HFF-Myc (cell line): Measurements from ENCODE around the gene ANO3.

Source experiments
- DNase-seq: peaks from one replicate; pipeline ENCODE4 v3.0.0-alpha.2; 2011; ENCODE audit warnings: low read depth; ENCODE audit errors: extremely low read depth
- H3K4me3 ChIP-seq: replicated peaks from 2 replicates; pipeline ENCODE4 v1.5.1; 2011; ENCODE audit warnings: low read depth, mild to moderate bottlenecking, control low read depth, low read length
- TF ChIP-seq, protein P1 (sequence below): IDR thresholded peaks from 2 replicates; pipeline ENCODE4 v1.5.1; 2012; ENCODE audit warnings: mild to moderate bottlenecking, low read depth, low read length, control low read depth; ENCODE audit errors: missing control alignments

ANO3 gene

DNA sequence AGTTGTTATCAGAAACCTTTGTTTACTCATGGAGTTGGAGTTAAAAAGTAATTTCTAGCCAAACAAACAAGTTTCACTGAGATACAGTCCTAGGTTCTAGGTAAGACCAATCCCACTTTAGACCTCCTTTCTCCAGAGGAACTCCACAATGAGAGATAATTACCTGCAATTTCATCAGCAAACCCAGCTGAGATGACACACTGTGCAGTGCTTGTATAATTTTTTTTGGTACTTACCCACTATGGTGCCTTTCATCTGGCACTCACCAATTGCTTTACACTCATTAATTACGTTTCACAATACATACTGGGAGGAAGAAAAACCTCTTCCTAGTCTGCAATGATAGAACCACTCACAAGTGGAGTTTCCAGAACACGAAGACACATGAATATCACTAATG is 242.0 kb downstream of the ANO3 start:
- no peak for DNase-seq
- TF ChIP-seq, protein P1, sequence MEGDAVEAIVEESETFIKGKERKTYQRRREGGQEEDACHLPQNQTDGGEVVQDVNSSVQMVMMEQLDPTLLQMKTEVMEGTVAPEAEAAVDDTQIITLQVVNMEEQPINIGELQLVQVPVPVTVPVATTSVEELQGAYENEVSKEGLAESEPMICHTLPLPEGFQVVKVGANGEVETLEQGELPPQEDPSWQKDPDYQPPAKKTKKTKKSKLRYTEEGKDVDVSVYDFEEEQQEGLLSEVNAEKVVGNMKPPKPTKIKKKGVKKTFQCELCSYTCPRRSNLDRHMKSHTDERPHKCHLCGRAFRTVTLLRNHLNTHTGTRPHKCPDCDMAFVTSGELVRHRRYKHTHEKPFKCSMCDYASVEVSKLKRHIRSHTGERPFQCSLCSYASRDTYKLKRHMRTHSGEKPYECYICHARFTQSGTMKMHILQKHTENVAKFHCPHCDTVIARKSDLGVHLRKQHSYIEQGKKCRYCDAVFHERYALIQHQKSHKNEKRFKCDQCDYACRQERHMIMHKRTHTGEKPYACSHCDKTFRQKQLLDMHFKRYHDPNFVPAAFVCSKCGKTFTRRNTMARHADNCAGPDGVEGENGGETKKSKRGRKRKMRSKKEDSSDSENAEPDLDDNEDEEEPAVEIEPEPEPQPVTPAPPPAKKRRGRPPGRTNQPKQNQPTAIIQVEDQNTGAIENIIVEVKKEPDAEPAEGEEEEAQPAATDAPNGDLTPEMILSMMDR: no peak
- H3K4me3 ChIP-seq: no peak overlapping the region

DNA sequence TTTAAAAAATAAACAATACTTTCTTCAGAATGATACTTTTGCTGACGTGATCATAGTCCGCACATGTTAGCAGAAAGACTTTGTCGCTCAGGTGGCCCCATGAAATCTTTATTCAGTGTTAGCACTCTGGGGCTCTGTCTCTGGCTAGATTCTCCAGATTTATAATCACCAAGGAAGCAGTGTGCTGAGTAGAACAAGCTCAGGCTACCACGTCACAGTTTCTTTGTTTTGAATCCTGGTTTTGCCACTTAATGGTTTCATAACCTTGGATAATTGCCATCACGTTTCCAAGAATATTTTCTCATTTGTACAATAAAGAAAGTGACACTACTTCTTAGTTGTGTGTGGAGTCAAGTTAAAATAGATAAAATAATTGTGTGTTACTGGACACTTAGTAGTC is 244.0 kb downstream of the ANO3 start:
- TF ChIP-seq, protein P1: no peak
- no peak overlapping the region for H3K4me3 ChIP-seq
- no peak for DNase-seq

DNA sequence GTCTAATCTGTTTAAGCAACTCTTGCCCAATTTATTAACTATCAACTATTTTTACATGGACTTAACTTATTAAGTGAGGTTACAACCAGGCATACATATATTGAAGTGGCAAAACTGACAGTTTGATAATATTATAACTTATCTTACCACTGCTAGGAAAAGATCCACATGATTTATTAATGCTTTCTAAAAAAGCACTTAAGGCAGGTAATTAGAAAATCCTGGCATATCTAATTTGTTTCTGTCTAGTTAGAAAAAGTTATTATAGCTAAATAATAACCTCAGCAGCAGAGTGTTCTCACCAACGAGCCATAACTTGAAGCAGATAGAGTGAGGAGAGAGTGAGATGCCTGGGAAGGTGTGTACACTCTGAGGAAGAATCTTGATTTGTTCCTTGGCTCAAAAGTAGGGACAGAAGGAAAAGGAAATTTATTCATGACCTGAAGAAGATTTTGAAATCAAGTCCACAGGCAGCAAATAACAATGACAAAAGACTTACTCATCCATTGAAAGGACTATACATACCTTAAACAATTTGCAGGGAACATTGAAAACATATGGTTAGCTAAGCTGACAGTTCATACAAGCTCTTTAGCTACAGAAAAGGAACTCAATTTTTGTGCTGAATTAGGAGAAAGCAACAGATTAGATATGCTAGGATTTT is 247.2 kb downstream of the ANO3 start:
- H3K4me3 ChIP-seq: no peak overlapping the region
- TF ChIP-seq, protein P1: no peak
- DNase-seq: peak; percentile 10

DNA sequence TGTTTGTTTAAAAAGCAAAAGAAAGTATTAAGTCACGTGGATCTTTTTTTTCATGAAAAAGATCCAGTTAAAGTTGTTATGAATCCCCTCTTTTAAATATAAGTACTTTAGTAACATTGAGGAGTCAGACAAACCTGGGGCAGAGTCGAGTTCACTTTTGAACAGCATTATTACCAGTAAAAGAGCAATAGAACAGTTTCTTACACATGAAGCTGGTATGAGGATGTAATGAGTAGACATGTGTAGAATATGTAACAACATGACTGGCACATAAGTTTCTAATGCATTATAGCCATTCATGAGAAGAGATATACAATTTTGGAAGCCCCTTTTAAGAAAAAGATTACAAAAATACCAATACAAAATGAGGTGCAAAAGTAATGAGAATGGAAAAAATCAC is 247.8 kb downstream of the ANO3 start:
- TF ChIP-seq, protein P1: no peak
- no peak overlapping the region for H3K4me3 ChIP-seq
- no peak for DNase-seq

DNA sequence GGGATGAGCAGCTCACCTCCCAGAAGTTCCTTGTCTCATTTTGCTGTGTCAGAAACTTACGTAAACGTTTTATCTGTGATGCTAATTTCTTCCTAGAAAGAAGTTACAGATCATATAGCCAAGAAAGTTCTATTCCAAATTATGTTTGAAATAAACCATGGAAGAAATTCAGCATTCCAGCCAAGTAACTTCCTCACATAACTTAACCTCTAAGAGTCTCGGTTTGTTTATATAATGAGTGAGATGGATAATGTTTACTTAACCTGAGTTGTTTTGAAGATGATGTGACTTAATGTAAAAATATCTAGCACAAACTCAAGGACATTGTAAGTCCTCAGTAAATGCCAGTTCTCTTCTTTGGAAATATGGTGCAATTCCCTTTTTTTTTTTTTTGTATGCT is 249.0 kb downstream of the ANO3 start:
- DNase-seq: no peak
- TF ChIP-seq, protein P1: no peak

DNA sequence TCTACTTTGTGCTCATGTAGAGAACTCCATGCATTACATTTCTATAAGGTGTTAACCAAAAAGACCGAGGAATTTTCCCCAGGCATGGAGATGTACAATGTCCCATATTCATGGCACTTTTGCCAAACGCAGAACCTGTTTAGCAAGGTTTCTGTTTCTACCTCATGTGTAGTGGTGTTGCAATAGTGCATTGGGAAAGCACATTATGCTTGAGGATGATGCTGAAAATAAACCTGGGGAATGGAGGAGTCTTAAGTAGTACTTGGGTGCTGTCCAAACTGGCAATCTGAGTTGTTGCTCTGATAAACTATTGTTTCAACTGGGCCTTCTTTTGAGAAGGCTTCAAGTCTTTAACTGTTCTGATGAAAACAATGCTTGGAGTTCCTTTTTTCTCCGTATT is 251.6 kb downstream of the ANO3 start:
- no peak for DNase-seq
- no peak overlapping the region for H3K4me3 ChIP-seq
- TF ChIP-seq, protein P1: no peak

More for the DNA sequence above, 249.0 kb downstream of the ANO3 start:
- H3K4me3 ChIP-seq: no peak overlapping the region

DNA sequence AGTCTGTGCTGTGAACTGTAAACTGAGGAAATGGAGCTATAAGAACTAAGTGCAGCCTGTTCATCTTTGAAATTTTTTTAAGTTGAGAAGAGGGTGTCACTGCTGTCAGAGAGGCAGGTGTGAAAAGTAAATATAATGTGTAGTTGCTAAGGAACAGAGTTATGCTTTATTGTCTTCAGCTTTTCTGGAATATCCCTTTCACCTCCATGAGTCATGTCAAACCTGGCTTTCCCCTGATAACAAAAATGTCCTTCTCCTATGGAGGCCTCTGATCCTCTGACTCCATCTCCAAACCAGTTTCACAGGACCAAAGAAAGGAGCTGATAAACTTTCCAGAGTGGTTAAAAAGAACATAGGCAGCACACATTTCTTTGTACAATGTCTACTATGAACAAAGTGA is 252.9 kb downstream of the ANO3 start:
- TF ChIP-seq, protein P1: no peak
- H3K4me3 ChIP-seq: no peak overlapping the region
- DNase-seq: no peak
